Raji (cell line): ENCODE measurements around the gene PTPRQ.

ENCODE experiments used
- POLR2A ChIP-seq: IDR thresholded peaks from 2 replicates; pipeline ENCODE4 v1.6.1; 2011; ENCODE audit warnings: low read depth, low read length, control low read depth; ENCODE audit not compliant: insufficient read depth

Gene PTPRQ

DNA sequence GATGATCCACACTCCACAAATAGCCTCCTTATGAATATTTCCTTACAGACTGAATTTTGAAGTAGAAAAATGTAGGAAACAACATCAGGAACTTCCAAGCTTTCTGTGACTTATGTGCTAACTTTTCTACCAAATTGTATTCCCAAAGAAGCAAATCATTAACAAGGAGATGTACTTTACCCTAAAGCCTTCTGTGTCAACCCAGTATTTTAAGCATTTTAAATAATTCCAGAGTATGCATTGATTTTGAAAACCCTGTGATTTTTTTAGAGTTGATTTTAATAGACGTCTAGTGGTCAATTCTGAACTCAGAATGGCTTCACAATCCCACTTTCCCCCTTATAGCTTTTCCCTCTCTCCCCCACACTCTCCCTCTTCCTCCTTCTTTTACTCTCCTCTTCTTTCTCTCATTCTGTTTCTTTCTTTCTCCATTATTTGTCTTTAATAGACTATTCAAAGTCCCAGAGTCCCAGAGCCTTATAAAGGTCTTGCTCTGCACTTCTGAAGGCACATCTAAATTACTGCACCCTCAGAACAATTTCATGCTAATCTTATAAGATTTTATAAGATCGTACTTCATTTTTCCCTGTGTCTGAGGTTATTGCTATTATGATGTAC lies 253.3 kb downstream of the PTPRQ start:
- TF ChIP-seq POLR2A, result no peak

DNA sequence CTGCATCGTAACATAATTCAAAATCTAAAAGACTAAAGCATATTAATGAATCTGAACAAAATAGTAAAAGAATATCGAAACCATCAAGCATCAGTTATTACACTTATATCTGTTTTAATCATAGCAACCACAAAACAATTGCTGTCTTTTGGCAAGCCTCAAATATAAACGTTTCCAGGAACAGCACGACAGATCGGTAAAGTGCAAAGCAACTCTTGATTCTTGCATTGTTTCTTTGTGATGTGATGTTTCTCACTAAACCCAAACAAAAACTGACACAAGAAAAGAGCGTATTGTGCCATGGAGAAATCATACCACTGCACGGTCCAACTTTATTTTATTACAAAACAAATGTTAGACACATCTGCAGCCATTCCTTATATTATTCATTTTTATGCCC lies 254.2 kb downstream of the PTPRQ start:
- no peak for TF ChIP-seq POLR2A

DNA sequence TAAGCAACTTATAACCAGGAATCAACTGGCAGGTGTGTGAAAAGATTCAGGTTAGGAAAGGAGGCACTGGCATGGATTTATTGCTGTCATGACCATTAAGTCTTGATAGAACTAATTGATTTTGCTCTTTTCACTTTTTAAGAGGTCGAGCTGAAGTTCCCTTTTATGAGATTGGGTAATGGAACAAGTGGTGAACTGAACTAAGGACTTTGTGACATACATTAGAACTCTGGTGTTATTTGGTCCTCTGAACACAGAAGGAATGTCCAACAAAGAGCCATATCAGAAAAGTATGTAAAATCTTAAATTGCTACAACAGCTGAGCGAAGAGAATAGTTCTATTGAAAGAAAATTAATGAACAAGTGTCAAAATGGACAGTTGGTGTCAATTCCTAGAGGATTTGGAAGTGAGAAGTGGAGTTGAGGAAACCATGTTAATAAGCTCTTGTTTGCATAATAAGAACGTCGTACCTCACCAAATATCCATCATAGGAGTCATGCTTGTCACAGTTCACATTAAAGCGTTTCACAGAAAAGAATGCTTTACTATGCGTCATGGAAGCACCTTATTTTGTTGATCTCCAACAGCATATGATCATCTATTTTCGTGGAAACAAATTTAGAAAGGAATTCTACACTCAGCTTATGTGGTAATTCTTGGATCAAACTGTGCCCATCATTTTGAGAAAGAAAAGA lies 255.0 kb downstream of the PTPRQ start:
- TF ChIP-seq POLR2A, result no peak

DNA sequence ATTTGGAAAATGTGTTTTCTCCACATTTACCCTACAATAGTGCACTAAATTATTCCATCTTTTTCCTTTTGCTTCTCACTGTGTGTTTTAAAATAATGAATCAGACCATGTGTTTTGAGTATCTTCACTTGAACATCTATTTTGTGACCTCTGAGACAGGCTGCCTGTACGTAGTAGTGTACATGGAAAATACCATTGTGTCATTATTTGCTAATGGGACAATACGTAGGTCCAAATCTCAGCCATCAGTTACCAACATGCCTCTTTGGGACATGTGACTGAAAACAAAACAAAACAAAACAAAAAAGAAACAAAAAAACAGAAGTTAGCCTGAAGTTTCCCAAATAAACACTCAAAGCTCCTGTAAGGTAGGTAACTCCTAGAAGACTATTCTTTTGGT lies 256.3 kb downstream of the PTPRQ start:
- no peak for TF ChIP-seq POLR2A

DNA sequence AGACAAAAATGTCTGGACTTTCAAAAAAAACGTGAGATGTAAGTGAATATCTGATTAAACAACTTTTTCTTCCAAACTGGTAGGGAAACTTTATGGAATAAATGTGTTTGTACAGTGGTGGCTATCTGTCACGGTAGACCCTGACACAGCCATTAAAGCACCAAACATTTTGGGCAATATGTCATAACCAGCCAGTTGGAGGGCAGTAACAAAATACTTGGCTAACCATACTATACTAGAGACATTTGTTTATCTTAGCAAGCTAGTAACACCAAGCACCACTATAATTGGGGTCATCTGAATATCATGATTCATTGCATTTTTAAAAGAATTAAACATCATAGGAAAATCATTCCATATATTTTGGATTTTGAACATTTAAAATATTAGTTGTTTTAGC lies 257.4 kb downstream of the PTPRQ start:
- TF ChIP-seq POLR2A, result no peak

DNA sequence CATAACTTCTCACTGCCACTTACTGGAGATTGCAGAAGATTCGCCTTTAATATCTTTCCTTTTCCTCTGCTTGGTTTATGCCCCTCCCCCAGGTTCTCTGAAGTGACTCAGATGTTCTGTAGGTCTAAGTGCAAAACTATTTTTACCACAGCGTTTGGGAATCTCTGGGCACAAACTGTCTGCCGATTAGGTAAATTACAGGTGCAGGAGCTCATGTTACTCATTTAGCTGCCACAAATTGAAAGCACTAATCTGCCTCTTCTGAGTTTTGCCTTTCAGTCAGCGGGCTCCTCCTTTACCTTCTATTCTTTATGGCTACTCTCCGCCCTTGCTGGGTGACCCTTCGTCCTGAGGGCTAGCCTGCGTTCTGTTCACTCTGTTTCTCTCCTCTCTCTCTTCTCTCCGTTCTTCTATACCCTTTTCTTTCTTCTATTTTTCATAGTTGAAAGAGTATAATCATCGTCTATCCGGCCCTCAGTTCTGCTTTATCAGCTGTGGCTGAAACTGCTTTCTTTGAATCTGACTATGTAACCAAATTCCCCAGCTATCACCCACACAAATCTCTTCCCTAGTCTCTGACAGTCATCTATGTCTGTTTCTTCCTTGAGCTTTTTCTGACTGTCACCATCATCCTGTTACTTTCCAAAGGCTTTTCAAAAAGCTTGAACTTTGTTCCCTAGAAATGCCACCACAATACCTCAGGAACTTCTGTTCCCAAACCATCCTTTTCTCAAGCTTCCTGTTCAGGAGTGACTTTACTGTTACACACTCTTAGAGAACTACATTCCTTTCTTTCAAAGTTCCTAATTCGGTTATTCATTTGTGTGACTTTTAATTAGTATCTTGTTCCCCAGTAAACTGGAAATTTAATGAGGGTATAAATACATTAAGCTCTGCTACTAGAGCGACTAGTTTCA lies 259.1 kb downstream of the PTPRQ start:
- TF ChIP-seq POLR2A, result no peak

DNA sequence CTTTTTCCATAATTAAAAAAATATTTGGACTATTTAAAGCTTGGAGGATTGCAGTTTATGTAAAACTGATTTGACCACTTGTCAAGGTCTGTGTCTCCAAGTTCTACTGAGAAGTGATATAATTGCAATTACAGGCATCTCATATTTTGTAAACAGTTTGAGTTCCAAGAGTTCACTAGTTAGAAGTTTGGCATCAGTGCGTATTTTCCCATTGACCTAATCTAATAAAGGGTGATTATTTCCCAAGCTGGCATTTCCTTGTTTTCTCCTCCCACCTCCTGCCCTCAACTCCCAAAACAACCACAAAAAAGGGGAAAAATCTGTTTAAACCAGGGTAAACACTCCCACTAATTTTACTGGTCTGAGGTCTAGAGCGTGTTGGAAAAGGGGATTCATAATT lies 260.4 kb downstream of the PTPRQ start:
- no peak for TF ChIP-seq POLR2A

DNA sequence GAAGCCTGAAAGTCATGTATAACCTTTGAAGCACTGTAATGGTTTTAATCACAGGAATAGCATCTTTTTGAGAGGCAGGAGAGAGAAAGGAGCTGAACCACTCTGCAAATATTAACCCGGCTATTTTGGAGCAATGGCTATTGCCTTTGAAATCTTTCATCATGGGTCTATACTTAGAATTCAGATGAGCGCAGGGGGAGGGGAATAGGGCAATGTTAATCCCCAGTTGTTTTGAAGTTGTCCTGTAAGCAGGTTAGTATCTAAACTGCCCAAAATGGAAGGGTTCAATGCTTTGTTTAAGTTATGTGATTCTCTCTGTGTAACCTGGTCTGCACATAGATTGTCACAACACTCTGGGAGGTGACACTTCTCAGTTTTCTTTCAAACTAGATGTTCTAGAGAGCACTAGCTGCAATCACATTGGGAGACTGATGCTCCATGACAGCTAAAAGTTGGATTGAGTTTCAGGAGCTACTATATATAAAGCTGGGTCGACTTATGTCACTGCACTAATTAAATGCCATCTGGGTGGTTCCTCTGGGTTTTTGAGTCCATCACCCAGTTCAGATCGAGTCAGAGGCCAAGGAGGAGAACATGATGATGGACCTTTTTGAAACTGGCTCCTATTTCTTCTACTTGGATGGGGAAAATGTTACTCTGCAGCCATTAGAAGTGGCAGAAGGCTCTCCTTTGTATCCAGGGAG lies 263.2 kb downstream of the PTPRQ start, which contains the start of gene MYF6:
Gene MYF6 (plus strand): TSS at position 509 of the 704 bp plus-strand sequence. CDS start 86 bp downstream, at position 595.
- no peak for TF ChIP-seq POLR2A

DNA sequence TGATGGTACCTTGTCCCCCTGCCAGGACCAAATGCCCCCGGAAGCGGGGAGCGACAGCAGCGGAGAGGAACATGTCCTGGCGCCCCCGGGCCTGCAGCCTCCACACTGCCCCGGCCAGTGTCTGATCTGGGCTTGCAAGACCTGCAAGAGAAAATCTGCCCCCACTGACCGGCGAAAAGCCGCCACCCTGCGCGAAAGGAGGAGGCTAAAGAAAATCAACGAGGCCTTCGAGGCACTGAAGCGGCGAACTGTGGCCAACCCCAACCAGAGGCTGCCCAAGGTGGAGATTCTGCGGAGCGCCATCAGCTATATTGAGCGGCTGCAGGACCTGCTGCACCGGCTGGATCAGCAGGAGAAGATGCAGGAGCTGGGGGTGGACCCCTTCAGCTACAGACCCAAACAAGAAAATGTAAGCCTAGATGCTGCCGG lies 263.8 kb downstream of the PTPRQ start:
- no peak for TF ChIP-seq POLR2A

DNA sequence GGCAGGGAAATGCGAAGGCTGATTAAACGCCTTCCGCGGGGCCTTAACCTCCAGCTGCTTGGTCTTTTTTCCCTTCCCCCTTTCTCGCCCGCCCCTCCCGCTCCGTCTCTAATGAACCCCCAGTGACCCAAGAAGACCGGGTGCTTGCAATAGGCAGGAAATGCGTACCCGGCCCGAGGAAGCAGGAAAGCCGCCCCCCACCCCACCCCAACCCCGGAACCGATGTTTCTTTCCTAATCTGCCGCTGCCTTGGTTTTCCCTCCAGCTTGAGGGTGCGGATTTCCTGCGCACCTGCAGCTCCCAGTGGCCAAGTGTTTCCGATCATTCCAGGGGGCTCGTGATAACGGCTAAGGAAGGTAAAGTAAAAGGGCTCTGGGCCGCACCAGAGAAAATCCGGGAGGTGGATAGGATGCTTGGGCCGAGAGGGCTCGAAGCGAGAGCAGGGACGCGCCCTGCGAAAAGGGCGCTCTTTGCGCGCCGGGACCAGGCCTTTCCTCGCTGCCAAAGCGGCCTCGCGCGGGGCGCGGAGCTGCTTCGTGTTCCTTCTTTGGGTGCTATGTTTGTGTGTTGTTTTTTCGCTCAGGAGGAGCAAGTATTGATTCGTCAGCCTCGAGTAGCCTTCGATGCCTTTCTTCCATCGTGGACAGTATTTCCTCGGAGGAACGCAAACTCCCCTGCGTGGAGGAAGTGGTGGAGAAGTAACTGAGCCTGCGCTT lies 264.4 kb downstream of the PTPRQ start:
- TF ChIP-seq POLR2A, result no peak

DNA sequence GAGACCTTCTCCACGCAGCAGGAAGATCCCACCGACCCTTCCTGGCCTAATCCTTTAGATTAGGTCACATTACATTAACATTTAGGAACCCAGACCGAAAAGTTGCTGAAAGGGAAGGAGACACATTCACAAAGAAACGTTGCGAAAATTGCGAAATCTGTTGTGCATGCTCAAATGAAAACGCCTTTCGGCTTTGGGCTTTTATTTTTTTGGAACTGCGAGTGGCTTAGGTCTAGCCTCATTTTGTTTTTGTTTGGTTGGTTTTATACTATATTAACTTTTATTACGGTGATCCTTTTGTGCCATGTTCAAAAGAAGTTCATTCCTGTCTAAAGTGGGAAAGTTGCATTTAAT lies 264.9 kb downstream of the PTPRQ start:
- no peak for TF ChIP-seq POLR2A

DNA sequence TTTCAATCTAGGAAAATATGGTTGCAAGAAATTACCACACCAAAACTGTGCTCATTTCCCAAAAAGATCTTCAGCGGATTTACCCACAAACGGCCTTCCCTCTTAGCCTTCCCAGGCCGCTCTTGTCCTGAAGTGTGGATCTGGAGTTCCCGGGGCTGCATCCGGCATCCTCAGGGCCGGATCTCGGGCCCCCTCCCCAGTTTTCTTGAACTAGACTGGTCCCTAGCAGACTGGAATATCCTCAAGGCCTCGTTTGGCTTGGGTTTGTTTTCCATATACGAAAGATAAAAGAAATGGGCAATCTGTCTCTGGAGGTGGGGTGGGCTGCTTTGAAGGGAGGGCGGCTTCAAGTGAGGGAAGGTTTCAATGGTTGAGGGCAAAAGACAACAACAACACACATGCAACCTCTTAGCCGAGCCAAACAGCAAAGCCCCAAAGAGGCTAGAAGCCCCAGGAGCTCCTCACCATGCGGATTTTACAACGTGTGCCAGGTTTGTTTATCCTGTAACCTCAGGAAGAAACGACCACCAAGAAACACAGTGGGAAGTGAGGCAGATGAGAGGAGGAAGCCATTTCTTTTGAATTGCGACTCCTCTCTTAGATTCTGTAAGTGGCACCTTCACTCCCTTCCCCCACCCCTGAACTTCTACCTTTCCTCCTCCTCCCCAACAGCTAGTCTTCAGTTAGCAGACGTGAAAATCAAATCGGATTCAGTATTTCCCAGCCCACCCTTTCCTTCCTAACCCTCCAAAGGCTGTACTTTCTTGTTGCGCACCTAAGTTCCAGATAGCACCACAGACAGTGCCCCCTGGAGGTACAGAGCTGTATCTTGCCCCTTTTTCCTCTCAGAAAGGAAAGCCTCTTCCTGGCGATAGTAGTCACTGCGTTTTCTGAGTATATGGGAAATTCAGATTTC lies 266.0 kb downstream of the PTPRQ start:
- no peak for TF ChIP-seq POLR2A

DNA sequence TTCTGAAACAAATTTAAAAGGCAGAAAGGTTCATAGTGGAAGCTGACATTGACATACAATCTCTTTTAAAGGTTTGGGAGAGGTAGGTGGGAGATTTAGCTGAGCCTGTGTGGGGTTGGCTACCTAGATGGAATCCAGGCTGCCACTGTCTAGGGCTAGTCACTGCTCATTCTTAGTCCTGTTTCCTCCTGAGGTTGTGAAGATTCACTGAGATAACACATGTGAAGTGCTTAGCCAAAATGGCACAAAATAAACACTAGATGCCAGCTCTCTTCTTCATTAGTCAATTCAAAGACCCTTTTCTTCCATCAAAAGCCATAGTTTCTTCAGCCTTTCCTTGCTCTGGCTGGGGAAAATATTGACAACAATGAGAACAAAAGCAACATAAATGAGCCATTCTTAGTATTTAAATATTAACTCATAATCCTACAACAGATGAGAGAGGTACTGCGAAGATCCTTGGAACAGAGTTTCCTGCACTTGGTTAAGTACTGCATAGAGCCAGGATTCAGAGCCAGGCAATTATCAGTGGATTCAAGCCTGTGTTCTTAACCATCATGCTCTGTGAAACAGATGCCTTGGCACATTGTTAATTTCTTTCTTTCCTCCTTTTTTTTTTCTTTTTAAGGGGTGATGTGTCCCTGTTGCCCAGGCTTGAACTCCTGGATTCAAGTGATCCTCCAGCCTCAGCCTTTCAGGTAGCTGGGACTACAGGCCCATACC lies 266.9 kb downstream of the PTPRQ start:
- TF ChIP-seq POLR2A, result no peak
